MCF 10A (cell line): ENCODE data around the gene MCC. TPM values are rescaled to one million over a fixed set of nuclear protein-coding genes. Genes with fewer than 3 reads are reported as not detected.

ENCODE experiments used
- BruUV-seq: library from RNA; stranded (reverse); fragments of 400-500 nt; replicated peaks from 2 replicates; lab custom pipeline; 2021; lab: Mats Ljungman, UMichigan
- CTCF ChIA-PET: fragments of 300-600 bp; sonication (Branson Sonifier 250); formaldehyde crosslinking; extraction: SDS; loops from one replicate; lab custom pipeline; 2021; ENCODE audit warnings: antibody characterized with exemption, inconsistent platforms; lab: Yijun Ruan, JAX
- POLR2A ChIA-PET: fragments of 300-600, 350-650 bp; sonication (Branson Sonifier 250); formaldehyde crosslinking; extraction: SDS; loops from one replicate; lab custom pipeline; 2020; ENCODE audit warnings: antibody characterized with exemption, inconsistent platforms; lab: Yijun Ruan, JAX
- DNase-seq: peaks from one replicate; pipeline ENCODE4 v3.0.0-alpha.2; 2018; ENCODE audit not compliant: unreplicated experiment
- H3K27ac Mint-ChIP-seq: one replicate; pipeline ENCODE4 v1.8.0; 2022; ENCODE audit warnings: mild to moderate bottlenecking, low read depth, mixed read lengths; ENCODE audit not compliant: unreplicated experiment
- H3K27me3 Mint-ChIP-seq: one replicate; pipeline ENCODE4 v1.8.0; 2022; ENCODE audit warnings: mixed read lengths; ENCODE audit not compliant: insufficient read depth, unreplicated experiment
- H3K36me3 Mint-ChIP-seq: one replicate; pipeline ENCODE4 v1.8.0; 2022; ENCODE audit warnings: mild to moderate bottlenecking, moderate library complexity, mixed read lengths; ENCODE audit not compliant: insufficient read depth, unreplicated experiment
- H3K4me1 Mint-ChIP-seq: one replicate; pipeline ENCODE4 v1.8.0; 2022; ENCODE audit warnings: mixed read lengths; ENCODE audit not compliant: insufficient read depth, unreplicated experiment
- H3K4me3 Mint-ChIP-seq: one replicate; pipeline ENCODE4 v1.8.0; 2022; ENCODE audit warnings: mild to moderate bottlenecking, moderate library complexity, mixed read lengths; ENCODE audit not compliant: unreplicated experiment
- H3K9me3 Mint-ChIP-seq: one replicate; pipeline ENCODE4 v1.8.0; 2022; ENCODE audit warnings: mixed read lengths; ENCODE audit not compliant: unreplicated experiment
- CTCF ChIP-seq: fragments of 200-600 bp; IDR thresholded peaks from one replicate; pipeline ENCODE4 v1.8.0; 2022; ENCODE audit warnings: antibody characterized with exemption, mild to moderate bottlenecking; ENCODE audit not compliant: unreplicated experiment
- intact Hi-C: fragments of 100-400 bp; cut with micrococcal nuclease; formaldehyde crosslinking; loops from 2 replicates; pipeline ENCODE4 v1.14.1; 2022
- total RNA-seq: library from RNA; stranded (reverse); gene quantifications from 2 replicates; pipeline ENCODE4 v1.2.3, GENCODE V29; 2022

Gene MCC
- total RNA-seq, 1 experiment from 2014 or later: 25.3 TPM

GRCh38 chr5:113448252-113448651 is 40.0 kb downstream of the MCC start:
- no peak for TF ChIP-seq CTCF

GRCh38 chr5:113447498-113448050 is 40.7 kb downstream of the MCC start:
- Mint-ChIP-seq H3K27ac (no peak overlapping the region), H3K4me1 (peaks cover 17% of the 10 kb centered on the region), H3K36me3 (peaks cover 7% of the 10 kb centered on the region), H3K27me3 (no peaks in the 10 kb centered on the region), H3K9me3 (peaks cover 13% of the 10 kb centered on the region), H3K4me3 (no peak overlapping the region)
- intact Hi-C loops: no loop called here
- no peak for DNase-seq
- ChIA-PET POLR2A (no interaction called here), CTCF (no interaction called here)
- TF ChIP-seq CTCF: no peak
- BruUV-seq: no TSS peak

More at GRCh38 chr5:113448252-113448651, 40.0 kb downstream of the MCC start:
- H3K4me3 Mint-ChIP-seq: no peak overlapping the region
- peaks cover 9% of the 10 kb centered on the region for H3K9me3 Mint-ChIP-seq
- H3K4me1 Mint-ChIP-seq: peaks cover 17% of the 10 kb centered on the region
- BruUV-seq: no TSS peak
- POLR2A ChIA-PET: no interaction called here
- no peak overlapping the region for H3K27ac Mint-ChIP-seq
- no peaks in the 10 kb centered on the region for H3K27me3 Mint-ChIP-seq
- DNase-seq: no peak
- intact Hi-C loops: no loop called here
- peaks cover 7% of the 10 kb centered on the region for H3K36me3 Mint-ChIP-seq
- CTCF ChIA-PET: no interaction called here

GRCh38 chr5:113446358-113446927 is 41.8 kb downstream of the MCC start:
- TF ChIP-seq CTCF: no peak
- Mint-ChIP-seq H3K4me1 (peaks cover 9% of the 10 kb centered on the region), H3K27ac (no peak overlapping the region), H3K27me3 (no peaks in the 10 kb centered on the region), H3K4me3 (no peak overlapping the region), H3K9me3 (peaks cover 13% of the 10 kb centered on the region), H3K36me3 (peaks cover 7% of the 10 kb centered on the region)
- ChIA-PET CTCF (no interaction called here), POLR2A (no interaction called here)
- no TSS peak for BruUV-seq
- intact Hi-C loops: no loop called here
- DNase-seq: no peak

GRCh38 chr5:113437111-113437510 is 51.1 kb downstream of the MCC start:
- H3K27me3 Mint-ChIP-seq: no peaks in the 10 kb centered on the region
- H3K4me3 Mint-ChIP-seq: no peak overlapping the region
- H3K36me3 Mint-ChIP-seq: peaks cover 6% of the 10 kb centered on the region
- TF ChIP-seq CTCF: no peak
- POLR2A ChIA-PET: no interaction called here
- DNase-seq: no peak
- BruUV-seq: no TSS peak
- intact Hi-C loops: no loop called here
- no peaks in the 10 kb centered on the region for H3K4me1 Mint-ChIP-seq
- H3K27ac Mint-ChIP-seq: no peak overlapping the region
- CTCF ChIA-PET: no interaction called here
- no peaks in the 10 kb centered on the region for H3K9me3 Mint-ChIP-seq
